ENCODE results near the gene ECD.

ECD gene

DNA sequence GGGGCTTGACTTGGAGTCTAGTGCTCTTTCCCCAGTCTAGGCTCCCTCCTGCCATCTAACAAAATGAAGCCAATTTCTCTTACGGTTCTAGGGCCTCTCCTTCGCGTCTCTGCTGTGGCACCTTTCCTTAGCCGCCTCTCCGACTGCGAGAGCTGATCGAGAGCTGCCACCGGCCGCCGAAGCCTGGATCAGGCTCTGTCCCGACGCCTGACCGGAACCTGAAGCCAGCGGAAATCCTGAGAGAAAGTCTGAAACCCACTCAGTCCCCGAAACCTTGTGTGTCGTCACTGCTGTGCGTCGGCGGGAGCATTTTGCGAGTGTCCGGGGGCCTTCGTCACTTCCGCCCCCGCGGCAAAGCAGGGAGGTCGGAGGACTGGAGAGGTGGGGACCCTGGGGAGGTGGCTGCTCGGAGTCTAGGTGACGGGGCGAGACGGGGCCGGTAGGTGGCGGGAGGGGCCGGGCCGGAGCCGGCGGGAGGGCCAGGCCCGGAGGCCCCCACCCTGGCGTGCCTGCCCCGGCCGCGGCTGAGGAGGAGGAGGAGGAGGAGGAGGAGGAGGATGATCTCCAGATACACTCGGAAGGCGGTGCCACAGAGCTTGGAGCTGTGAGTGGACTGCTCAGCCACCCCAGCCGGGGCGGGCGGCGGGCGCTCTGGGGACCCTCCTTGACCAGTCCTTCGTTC, at the start of gene ECD, which contains the start of gene FAM149B1:
ECD (minus strand) TSS at position 226 of the 682 bp plus-strand sequence. CDS start 4,071 bp downstream, outside the sequence.
FAM149B1 (plus strand) TSS at position 337 of the 682 bp plus-strand sequence; CDS start at position 558, 221 bp downstream.
- DNase-seq (ENCODE audit: low spot score), result peak; percentile 92

DNA sequence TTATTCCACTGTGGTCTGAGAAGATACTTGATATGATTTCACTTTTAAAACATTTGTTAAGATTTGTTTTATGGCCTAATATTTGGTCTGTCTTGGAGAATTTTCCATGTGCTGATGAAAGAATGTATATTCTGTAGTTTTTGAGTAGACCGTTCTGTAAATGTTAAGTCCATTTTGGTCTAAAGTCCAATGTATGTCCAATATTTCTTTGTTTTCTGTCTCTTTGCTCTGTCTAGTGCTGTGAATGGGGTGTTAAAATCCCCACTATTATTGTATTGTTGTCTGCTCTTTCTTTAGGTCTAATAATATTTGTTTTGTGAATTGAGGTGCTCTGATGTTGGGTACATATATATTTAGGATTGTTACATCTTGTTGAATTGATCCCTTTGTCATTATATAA, 47.9 kb upstream of the ECD start:
- no peak for DNase-seq (ENCODE audit: low spot score)

- no peak for DNase-seq (ENCODE audit: low spot score)
Observed at GRCh38 chr10:73211106-73211811, 43.5 kb upstream of the ECD start.

- DNase-seq (ENCODE audit: low spot score), result no peak
Observed at GRCh38 chr10:73210395-73211105, 42.7 kb upstream of the ECD start.

- DNase-seq (ENCODE audit: low spot score), result no peak
Observed at GRCh38 chr10:73209705-73210104, 41.9 kb upstream of the ECD start.

DNA sequence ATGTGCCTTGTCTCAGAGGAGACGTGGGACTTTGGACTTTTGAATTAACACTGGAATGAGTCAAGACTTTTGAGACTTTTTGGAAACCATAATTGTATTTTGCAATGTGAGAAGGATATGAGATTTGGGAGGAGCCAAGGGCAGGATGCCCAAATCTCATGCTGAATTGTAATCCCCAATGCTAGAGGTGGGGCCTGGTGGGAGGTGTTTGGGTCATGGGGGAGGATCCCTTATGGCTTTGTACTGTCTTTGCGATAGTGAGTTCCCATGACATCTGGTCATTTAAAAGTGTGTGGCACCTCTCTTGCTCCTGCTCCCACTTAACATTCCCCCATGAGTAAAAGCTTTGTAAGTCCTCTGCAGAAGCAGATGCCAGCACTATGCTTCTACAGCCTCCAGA, 40.1 kb upstream of the ECD start:
- no peak for DNase-seq (ENCODE audit: low spot score)

DNA sequence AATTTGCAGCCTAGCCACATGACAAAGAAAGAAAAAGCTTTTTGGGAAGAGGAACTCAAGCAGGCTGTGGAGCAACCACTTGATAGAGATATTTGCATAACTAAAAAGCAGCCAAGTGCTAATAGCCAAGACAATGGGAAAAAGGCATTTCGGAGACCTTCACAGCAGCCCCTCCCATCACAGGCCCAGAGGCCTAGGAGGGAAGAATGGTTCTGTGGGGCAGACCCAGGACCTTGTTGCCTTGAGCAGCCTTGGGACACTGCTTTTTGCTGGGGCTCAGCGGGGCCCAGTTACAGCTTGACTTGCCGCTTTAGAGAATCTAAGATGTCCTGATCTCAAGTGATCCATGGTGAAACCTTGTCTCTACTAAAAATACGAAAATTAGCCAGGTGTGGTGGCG, 38.6 kb upstream of the ECD start:
- no peak for DNase-seq (ENCODE audit: low spot score)

DNA sequence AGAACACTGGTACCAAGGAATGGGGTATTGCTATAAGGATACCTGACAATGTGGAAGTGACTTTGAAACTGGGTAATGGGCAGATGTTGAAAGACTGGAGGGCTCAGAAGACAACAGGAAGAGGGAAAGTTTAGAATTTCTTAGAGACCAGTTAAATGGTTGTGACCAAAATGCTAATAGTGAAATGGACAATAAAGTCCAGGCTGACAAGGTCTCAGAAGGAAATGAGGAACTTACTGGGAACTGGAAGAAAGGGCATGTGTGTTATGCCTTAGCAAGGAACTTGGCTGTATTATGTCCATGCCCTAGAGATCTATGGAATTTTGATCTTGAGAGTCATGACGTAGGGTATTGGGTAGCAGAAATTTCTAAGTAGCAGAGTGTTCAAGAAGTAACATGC, 38.1 kb upstream of the ECD start:
- DNase-seq (ENCODE audit: low spot score), result no peak

DNA sequence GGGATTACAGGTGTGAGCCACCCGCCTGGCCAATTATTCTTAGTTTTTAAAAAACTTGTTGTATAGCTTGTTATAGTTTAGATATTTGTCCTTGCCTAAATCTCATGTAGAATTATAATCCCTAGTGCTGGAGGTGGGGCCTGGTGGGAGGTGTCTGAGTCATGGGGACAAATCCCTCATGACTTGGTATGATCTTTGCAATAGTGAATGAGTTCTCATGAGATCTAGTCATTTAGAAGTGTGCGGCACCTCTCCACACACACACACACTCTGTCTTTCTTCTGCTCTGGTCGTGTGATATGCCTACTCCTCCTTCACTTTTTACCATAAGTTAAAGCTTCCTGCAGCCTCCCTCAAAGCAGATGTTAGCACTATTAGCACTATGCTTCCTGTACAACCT, 37.3 kb upstream of the ECD start:
- DNase-seq (ENCODE audit: low spot score), result no peak

- no peak for DNase-seq (ENCODE audit: low spot score)
Observed at GRCh38 chr10:73190188-73190587, 22.4 kb upstream of the ECD start.

- DNase-seq (ENCODE audit: low spot score), result no peak
Observed at GRCh38 chr10:73186266-73186665, 18.5 kb upstream of the ECD start.

- no peak for DNase-seq (ENCODE audit: low spot score)
Observed at GRCh38 chr10:73183667-73184281, 16.0 kb upstream of the ECD start.

GRCh38 chr10:73182568-73182967, 14.8 kb upstream of the ECD start:
- DNase-seq (ENCODE audit: low spot score), result no peak

DNA sequence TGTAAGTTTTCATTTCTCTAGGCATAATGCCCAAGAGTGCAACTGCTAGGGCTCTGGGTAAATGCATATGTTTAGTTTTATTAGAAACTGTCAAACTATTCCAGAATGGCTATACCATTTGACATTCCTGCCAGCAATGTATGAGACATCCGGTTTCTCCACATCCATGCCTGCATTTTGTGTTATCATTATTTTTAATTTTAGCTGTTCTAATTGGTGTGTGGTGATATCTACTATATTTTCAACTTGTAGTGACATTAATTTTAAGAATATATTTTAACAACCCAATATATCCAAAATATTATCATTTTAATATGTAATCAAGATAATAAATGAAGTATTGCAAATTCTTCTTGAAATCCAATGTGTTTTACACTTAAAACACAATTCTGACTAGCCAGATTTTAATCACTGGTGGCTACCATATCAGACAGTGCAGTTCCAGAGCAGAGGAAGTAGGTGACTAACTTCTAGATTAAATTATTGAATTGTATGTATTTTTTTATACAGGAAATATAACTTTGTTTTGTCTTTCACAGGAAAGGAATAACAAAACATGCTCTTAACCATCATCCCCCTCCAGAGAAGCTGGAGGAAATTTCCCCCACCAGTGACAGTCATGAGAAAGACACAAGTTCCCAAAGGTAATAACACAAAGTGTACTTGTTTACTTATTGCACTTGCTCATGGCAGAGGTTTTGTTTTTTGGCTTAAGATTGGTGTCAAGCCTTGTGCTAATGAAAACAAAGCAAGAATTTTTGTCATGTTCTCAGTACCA, 6.5 kb upstream of the ECD start:
- DNase-seq (ENCODE audit: low spot score), result no peak

GRCh38 chr10:73172867-73173266, 5.1 kb upstream of the ECD start:
- DNase-seq (ENCODE audit: low spot score), result no peak

- DNase-seq (ENCODE audit: low spot score), result no peak
Observed at GRCh38 chr10:73169320-73169719, 1.5 kb upstream of the ECD start.

DNA sequence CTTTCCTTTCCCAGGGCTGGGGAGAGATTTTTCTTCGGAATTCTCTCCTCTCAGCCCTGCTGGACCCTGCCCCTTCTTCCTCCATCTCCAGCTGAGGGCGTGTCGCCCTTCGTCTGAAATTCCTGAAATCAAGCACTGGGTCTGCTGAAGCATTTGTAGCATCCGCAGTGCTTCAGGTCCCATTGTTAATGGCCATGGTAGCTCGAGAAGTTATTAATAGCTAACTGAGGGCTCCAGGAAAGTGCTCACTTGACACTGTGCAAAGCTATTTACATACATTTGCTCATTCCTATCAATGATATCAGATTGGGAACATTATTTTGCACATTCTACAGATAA, 626 bp upstream of the ECD start:
- DNase-seq (ENCODE audit: low spot score), result no peak

- no peak for DNase-seq (ENCODE audit: low spot score)
Observed at GRCh38 chr10:73167458-73167782, 388 bp downstream of the ECD start.

DNA sequence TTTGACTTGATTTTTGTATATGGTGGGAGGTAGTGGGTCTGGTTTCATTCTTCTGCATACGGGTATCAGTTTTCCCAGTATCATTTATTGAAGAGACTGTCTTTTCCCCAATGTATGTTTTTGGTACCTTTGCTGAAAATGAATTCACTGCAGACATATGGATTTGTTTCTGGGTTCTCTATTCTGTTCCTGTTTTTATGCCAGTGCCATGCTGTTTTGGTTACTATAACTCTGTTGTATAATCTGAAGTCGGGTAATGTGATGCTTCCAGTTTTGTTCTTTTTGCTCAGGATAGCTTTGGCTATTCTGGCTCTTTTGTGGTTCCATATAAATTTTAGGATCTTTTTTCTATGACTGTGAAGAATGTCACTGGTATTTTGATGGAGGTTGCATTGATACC, 836 bp downstream of the ECD start:
- DNase-seq (ENCODE audit: low spot score), result no peak

GRCh38 chr10:73163096-73163495, 4.7 kb downstream of the ECD start:
- no peak for DNase-seq (ENCODE audit: low spot score)

DNA sequence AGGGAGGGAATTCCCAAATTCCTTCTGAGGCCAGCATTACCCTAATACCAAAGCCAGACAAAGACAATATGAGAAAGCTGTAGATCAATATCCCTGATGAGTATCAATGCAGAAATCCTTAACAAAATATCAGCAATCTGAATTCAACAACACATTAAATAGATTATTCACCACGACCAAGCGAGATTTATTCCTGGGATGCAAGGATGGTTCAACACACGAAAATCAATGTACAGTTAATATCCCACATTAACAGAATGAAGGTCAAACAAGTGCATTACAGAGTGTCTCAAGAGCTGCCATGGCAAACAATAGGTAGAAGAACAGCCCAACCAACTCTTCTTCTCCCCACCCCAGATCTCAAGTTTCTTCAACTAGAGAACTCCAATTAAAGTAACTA, 6.1 kb downstream of the ECD start:
- DNase-seq (ENCODE audit: low spot score), result no peak

DNA sequence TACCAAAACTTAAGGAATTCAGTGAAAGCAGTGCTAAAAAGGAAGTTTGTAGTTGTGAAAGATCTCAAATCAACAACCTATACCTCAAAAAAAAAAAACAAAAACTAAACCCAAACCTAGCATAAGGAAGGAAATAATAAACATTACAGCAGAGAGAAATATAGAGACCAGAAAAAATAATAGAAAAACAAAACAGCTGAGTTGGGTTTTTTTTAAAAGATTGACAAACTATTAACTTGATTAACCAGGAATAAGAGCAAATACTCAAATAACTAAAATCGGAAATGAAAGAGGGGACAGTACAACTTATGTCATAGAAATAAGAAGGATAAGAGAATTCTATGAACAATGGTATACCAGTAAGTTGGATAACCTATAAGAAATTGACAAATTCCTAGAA, 6.7 kb downstream of the ECD start:
- DNase-seq (ENCODE audit: low spot score), result no peak

Measured in hematopoietic multipotent progenitor cell treated with erythropoietin and hydrocortisone succinate and interleukin-3 and kit ligand, for 15 days (in vitro differentiated cells).